Dedifferentiated amniotic fluid mesenchymal stem cell (primary cell): Measurements from ENCODE around the gene REEP5.
A peak's percentile ranks its signal among the peaks of the same experiment; 100 is the strongest.
"Not testable (repeated sequence)": the region's sequence is repeated elsewhere in the genome, so short reads cannot be mapped to it uniquely, and the experiment has no call there.

Source experiments
- DNase-seq: peaks from one replicate; pipeline ENCODE4 v3.0.0-alpha.2; 2016; ENCODE audit errors: extremely low spot score

REEP5 gene

GRCh38 chr5:112886975-112887374 is 35.1 kb downstream of the REEP5 start:
- DNase-seq = no peak

DNA sequence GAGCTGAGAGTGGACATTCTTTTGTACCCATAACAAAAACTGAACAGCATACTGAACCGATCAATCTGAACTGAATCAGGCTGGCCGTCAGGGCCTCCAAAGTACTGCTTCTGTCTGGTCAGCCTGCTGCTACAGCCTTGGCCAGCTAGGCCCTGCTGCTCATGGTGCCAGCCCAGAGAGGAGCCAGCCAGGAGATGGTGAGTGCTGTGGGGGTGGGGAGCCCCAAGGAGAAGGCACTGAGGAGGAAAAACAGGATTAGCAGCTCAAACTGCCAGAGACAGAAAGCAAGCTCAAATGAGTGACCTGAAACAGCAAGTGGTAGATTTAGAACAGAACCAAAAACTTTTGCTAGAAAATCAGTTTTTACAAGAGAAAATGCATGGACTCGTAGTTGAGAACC is 37.0 kb downstream of the REEP5 start:
- no peak for DNase-seq

- DNase-seq = no peak
Measured at GRCh38 chr5:112883192-112883591, 38.8 kb downstream of the REEP5 start.

- no peak for DNase-seq
Measured at GRCh38 chr5:112880219-112880964, 41.6 kb downstream of the REEP5 start.

GRCh38 chr5:112878760-112879159 is 43.3 kb downstream of the REEP5 start:
- no peak for DNase-seq

DNA sequence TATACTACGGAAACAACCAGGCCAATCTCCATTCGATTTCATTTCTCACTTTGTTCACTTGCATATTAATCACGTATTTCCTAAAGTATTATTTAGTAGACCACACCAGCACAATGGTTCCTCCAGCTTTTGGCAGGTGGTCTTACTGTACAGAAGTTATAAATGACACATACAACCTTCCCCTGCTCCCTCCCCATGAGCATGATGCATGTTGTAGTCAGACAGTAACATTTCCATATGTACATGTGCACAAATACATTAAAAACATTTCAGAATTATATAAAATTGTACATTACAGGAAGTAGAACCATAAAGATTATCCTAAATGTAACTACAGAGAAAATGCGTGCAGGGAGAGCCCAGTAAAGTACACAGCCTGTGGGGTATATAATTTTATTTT is 43.9 kb downstream of the REEP5 start:
- DNase-seq = no peak

- no peak for DNase-seq
Measured at GRCh38 chr5:112876362-112876761, 45.7 kb downstream of the REEP5 start.

DNA sequence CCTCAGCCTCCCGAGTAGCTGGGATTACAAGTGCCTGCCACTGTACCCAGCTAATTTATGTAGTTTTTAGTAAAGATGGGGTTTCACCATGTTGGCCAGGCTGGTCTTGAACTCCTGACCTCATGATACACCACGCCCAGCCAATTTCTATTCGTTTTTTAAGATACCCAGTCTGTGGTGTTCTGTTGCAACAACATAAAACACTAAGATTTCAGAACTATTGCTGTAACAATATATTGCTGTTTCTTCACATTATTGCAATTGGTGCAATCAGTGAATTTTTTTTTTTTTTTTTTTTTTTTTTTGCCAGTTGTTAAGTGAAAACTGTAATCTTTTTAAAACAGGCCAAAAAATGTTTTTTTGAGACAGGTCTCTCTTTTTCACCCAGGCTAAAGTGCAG is 51.1 kb downstream of the REEP5 start:
- no peak for DNase-seq

DNA sequence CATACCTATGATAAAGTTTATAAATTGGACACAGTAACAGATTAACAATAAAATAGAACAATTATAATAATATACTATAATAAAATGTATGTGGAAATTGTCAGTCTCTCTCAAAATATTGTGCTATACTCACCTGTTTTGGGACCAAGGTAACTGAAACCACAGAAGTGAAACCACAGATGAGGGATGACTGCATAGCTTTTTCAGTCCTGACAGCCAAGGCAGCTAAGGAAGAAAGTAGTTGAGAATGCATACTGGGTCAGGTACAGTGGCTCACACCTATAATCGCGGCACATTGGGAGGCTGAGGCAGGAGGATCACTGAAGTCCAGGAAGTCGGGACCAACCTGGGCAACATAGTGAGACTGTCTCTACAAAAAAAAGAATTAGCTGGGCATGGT is 52.1 kb downstream of the REEP5 start:
- no peak for DNase-seq

DNA sequence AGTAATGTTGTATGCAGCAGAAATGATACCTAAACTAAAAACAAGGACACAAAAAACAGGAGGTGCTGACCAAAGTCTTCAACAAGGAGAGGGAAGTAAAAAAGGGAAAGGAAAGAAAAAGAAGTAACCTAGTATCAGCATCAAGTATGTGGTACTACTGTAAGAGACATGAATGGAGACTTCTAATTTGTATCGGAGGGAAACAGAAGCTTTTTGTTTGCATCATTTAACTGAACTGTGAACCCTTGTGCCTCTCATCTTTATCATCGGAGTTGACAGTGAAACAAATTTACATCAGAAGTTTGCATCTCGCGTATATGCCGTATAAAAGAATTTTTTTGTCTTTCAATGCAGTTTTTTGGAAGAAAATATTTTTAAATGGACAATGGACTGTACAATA is 54.6 kb downstream of the REEP5 start:
- no peak for DNase-seq

DNA sequence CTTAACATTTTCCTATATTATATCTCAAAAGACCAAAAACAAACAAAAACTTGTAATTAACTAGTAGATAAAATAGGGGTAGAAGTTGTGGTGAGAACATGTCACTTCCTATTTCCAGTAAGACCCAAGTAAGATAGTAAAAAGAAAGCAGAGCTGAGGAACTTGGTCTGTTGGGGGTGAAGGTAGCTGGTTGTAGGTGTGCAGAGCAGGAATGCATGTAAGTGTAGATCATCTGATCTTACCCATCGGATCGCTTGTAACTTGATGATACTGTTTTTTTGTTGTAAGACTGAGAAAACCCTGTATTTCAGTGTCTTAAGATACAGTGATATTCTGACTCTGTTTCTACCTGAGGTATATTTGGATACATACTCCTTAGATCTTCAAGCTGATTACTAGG is 55.3 kb downstream of the REEP5 start:
- no peak for DNase-seq

GRCh38 chr5:112865128-112865527 is 56.9 kb downstream of the REEP5 start:
- DNase-seq = no peak

GRCh38 chr5:112863549-112863948 is 58.5 kb downstream of the REEP5 start:
- DNase-seq = no peak

DNA sequence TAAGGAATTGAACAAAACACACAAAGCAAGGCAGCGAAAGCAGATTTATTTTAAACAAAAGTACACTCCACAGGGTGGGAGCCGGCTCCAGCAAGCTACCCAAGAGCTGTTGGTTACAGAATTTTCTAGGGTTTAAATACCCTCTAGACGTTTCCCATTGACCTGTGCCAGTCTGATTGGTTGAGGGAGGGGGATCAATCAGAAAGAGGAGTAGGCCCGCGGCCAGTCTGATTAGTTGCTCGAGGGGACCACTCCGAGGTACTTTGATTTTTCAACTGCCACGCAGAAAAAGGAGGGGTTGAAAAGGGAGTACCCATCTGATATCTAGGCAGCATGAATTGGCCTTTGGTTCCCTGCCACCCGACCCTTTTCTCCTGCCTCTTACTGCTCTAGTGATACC is 59.9 kb downstream of the REEP5 start:
- DNase-seq = no peak

DNA sequence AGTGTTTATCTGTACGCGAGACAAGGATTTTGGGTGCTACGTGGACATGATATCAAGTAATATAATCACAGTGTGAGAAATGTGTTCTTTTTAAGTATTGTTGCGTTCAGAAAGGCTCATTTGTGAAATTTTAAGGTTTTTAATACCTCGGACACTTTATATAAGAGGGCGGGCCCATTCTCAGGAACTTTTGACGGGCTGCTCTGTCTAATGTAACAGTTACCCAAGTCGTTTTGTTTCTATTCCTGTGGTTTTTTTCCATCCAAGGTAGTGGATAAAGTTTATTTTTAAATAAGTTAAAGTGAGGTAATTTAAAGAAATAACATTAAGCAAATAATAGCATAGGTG is 60.4 kb downstream of the REEP5 start:
- DNase-seq = no peak

DNA sequence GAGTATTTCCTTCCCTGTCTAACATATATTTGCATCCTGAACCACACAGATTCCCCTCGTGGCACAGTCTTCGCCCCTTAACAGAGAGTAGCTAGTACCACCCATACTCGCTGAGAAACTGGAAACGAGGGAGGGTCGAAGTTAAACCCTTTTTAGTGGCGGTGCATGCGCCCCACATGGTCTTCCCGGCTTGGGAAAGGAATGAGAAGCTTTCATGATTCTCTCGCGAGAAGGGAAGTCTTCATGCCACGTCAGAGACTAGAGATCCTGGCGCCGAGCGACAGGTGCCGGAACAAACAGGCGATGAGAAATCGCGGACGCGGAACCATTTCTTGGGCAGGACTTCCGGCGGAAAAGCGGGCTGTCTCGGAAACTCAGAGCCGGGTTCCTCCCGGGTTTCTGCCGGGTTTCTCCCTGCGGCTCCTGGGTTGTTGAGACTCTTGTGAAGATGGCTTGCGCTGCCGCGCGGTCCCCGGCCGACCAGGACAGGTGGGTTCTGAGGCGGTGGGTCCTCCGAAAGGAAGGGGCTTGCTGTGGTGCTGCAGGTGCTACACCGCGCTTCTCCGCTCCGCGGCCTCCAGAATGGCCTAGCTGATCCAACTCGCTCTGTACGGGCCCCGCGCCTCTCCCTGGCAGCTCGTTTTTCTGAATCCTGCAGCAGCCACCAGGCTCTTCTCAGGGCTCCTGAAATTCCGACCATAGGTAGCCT is 60.9 kb downstream of the REEP5 start, which contains the start of gene SRP19:
SRP19 (plus strand) TSS at position 359 of the 709 bp plus-strand sequence; CDS start at position 449, 90 bp downstream.
- peak; percentile 99 for DNase-seq

- DNase-seq = not testable (repeated sequence)
Measured at GRCh38 chr5:112860571-112860928, 61.5 kb downstream of the REEP5 start.

DNA sequence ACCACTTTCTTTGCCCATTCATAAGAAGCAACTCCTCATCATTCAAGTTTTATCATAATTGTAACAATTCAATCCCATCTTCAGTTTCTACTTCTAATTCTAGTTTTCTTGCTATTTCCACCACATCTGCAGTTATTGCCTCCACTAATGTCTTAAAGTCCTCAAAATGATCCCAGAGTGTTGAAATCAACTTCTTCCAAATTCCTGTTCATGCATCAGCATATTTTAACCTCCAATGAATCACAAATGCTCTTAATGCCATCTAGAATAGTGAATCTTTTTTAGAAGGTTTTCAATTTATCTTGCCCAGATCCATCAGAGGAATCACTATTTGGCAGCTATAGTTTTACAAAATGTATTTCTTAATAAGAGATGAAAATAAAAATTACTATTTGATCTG is 64.2 kb downstream of the REEP5 start:
- DNase-seq = no peak

DNA sequence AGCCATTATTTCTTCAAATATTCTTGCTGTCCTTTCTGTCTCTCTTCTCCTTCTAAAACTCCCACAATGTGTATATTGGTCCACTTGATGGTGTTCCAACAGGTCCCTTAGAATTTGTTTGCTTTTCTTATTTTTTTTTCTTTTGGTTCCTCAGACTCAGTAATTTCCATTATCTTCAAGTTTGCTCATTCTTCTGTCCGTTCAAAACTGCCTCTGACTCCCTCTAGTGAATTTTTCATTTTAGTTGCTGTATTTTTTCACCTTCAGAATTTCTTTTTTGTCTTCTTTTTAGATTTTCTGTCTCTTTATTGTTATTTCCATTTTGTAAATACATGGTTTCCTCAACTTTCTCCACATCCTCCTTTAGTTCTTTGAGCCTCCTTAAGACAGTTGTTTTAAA is 67.4 kb downstream of the REEP5 start:
- no peak for DNase-seq

DNA sequence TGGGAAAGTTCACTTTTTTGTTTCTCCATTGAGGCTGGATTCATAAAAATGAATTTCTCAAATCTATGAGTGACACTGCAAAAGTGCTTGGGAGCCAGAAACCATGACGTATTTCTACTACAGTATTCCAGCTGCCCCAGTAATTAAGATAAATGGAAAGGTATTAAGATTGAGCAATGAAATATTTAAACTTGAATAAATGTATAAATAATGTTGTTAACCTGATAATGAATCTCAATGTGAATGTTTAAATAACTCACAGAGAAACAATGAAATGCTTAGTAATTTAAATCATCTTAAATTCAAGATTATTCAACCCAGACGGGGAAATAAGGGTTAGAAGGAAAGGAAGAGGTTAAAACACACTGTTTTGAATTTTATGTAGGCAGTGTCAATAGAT is 72.1 kb downstream of the REEP5 start:
- DNase-seq = no peak

GRCh38 chr5:112848116-112848811 is 73.8 kb downstream of the REEP5 start:
- DNase-seq = peak; percentile 87

- no peak for DNase-seq
Measured at GRCh38 chr5:112847306-112847705, 74.7 kb downstream of the REEP5 start.

DNA sequence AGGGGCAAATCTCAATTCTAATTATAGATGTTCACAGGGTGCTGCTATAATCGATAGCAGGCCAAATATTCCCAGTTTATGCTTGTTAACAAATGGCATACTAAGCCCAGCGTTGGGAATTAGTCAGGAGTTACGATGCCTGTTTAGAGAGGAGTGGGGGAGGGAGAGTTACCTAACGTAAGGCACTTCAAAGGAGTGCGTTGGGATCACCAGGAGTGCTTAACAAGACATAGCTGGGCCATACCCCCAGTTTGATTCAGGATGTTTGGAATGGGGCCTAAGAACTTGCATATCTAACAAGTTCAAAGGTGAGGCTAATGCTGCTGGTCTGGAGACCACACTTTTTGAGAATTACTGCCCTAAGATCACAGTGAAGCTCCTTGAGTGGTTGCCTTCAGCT is 75.5 kb downstream of the REEP5 start:
- no peak for DNase-seq
